ENCODE data around the gene NT5DC4. TPM values are rescaled to one million over a fixed set of nuclear protein-coding genes. Genes with fewer than 3 reads are reported as not detected.

NT5DC4 gene
- polyA plus RNA-seq, 2 of the 4 experiments (the other 2 are of a cell fraction) = not detected

GRCh38 chr2:112698834-112699515 lies 21.8 kb upstream of the NT5DC4 start:
- DNase-seq (ENCODE audit: low read depth in 1 of 2, low spot score in 1 of 2) = no peak
- no peak for TF ChIP-seq RFX5 (IDR thresholded peaks at IDR 0.05)
- TF ChIP-seq EHF (CRISPR knock-in tag; IDR thresholded peaks at IDR 0.05) = no peak
- no peak for TF ChIP-seq NPAS2 (CRISPR knock-in tag; IDR thresholded peaks at IDR 0.05; ENCODE audit: borderline replicate concordance)
- no peak for TF ChIP-seq TP53 (CRISPR knock-in tag; IDR thresholded peaks at IDR 0.05)
- TF ChIP-seq REST (IDR thresholded peaks at IDR 0.05) = no peak
- TF ChIP-seq POLR2AphosphoS2 (conservative IDR thresholded peaks at IDR 0.05; ENCODE audit: low read length) = no peak
- no peak for TF ChIP-seq RNF2 (IDR thresholded peaks at IDR 0.05; ENCODE audit: borderline replicate concordance, low read depth)
- TF ChIP-seq HDAC2 (IDR thresholded peaks at IDR 0.05) = no peak
- no peak for TF ChIP-seq HEYL (CRISPR knock-in tag; IDR thresholded peaks at IDR 0.05)
- no peak for TF ChIP-seq SREBF2 (IDR thresholded peaks at IDR 0.05)
- TF ChIP-seq FOSL2 (IDR thresholded peaks at IDR 0.05) = no peak
- TF ChIP-seq FOSL2 (CRISPR knock-in tag; IDR thresholded peaks at IDR 0.05) = no peak
- no peak for TF ChIP-seq MAX (IDR thresholded peaks at IDR 0.05)
- TF ChIP-seq EHMT2 (IDR thresholded peaks at IDR 0.05; ENCODE audit: low read depth) = no peak
- TF ChIP-seq ESRRA (IDR thresholded peaks at IDR 0.05; ENCODE audit: borderline replicate concordance, low read length) = no peak
- no peak for TF ChIP-seq ZFP36 (IDR thresholded peaks at IDR 0.05; ENCODE audit: borderline replicate concordance, partially characterized antibody)
- no peak for TF ChIP-seq MYC (IDR thresholded peaks at IDR 0.05; ENCODE audit: borderline replicate concordance, low read length)
- TF ChIP-seq BHLHE40 (IDR thresholded peaks at IDR 0.05; ENCODE audit: low read depth, low read length) = no peak
- TF ChIP-seq CHD4 (IDR thresholded peaks at IDR 0.05; ENCODE audit: borderline replicate concordance) = no peak
- no peak for FAIRE-seq
- ATAC-seq = no peak
- ChIA-PET CTCF (interaction anchor here (1.4 to 3.7 kb wide), 2 partner anchors 27 to 99 kb away, joined by 4 to 23 read pairs; no protein-coding TSS in a partner anchor), POLR2A (interaction anchor here (0.7 kb wide), 1 partner anchor 23 kb away, joined by 3 read pairs; no protein-coding TSS in a partner anchor)
- H3K27ac ChIP-seq = no peak overlapping the region
- no peaks in the 10 kb centered on the region for H3K9me3 ChIP-seq
- no peak overlapping the region for H3K4me3 ChIP-seq
- H3K4me2 ChIP-seq = no peak overlapping the region
- no peaks in the 10 kb centered on the region for H3K4me1 ChIP-seq
- WGBS (ENCODE audit: missing lambda C conversion rate) = 79% methylated on average over 3 of the region's 3 CpGs

DNA sequence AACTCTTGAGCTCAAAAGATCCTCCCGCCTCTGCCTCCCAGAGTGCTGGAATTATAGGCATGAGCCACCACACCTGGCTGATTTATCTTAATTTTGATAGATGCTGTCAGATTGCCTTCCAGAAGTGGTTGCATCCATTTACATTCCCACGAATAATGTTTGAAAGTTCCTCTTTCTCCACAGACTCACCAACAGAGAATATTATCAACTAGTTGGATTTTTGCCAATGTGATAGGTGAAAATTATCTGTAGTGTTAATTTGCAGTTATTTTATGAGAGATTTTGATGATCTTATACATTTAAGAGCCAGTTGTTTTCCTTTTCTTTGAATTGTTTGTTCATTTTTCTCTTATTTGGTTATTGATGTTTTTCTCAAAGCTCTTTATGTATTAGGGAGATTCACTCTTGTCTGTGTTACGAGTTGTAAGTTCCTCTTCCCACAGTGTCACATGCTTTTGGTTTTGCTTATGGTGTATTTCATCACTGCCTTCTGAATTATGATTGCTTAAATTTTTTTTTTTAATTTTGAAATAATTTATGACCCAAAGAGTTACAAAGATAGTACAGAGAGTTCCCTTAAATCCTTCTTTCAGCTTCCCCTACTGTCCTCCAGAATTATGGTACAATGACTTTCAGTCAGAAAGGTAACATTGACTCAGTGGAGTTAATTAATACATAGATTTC lies 20.7 kb upstream of the NT5DC4 start:
- WGBS (ENCODE audit: missing lambda C conversion rate) = 68% methylated on average over 3 of the region's 3 CpGs
- no peak overlapping the region for H3K27ac ChIP-seq
- POLR2A ChIA-PET = no interaction called here
- no peak overlapping the region for H3K4me2 ChIP-seq
- no peak for DNase-seq (ENCODE audit: low read depth in 1 of 2, low spot score in 1 of 2)
- FAIRE-seq = no peak
- no peaks in the 10 kb centered on the region for H3K9me3 ChIP-seq
- CTCF ChIA-PET = interaction anchor here (1.0 to 3.7 kb wide), 5 partner anchors 10 to 100 kb away, joined by 3 to 23 read pairs (median 4); no protein-coding TSS in a partner anchor
- TF ChIP-seq BHLHE40 (IDR thresholded peaks at IDR 0.05; ENCODE audit: low read depth, low read length) (no peak), SMC3 (IDR thresholded peaks at IDR 0.05) (no peak), RNF2 (IDR thresholded peaks at IDR 0.05; ENCODE audit: borderline replicate concordance, low read depth) (no peak), CBX2 (IDR thresholded peaks at IDR 0.05; ENCODE audit: borderline replicate concordance, low read depth) (no peak), ZFP36 (IDR thresholded peaks at IDR 0.05; ENCODE audit: borderline replicate concordance, partially characterized antibody) (no peak), TFCP2L1 (CRISPR knock-in tag; IDR thresholded peaks at IDR 0.05) (no peak), HOXB13 (CRISPR knock-in tag; IDR thresholded peaks at IDR 0.05; ENCODE audit: low read depth) (no peak)
- TF ChIP-seq, protein P1, sequence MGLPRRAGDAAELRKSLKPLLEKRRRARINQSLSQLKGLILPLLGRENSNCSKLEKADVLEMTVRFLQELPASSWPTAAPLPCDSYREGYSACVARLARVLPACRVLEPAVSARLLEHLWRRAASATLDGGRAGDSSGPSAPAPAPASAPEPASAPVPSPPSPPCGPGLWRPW (IDR thresholded peaks at IDR 0.05) = no peak
- no peak overlapping the region for H3K4me3 ChIP-seq
- no peaks in the 10 kb centered on the region for H3K4me1 ChIP-seq
- no peak for ATAC-seq
